Colonic mucosa (tissue), 4 donors: ENCODE results near the gene WFDC13. TPM values are rescaled to one million over a fixed set of nuclear protein-coding genes. Genes with fewer than 3 reads are reported as not detected.
"Not testable (repeated sequence)": the region's sequence is repeated elsewhere in the genome, so short reads cannot be mapped to it uniquely, and the experiment has no call there.

ENCODE experiments used
- DNase-seq: peaks from one replicate; pipeline ENCODE4 v3.0.0-alpha.2; 2020
- H3K27ac ChIP-seq: fragments of 200-600 bp; one replicate; pipeline ENCODE4 v1.8.0; 2021
- H3K27me3 ChIP-seq: fragments of 200-600 bp; one replicate; pipeline ENCODE4 v1.8.0; 2021
- H3K36me3 ChIP-seq: fragments of 200-600 bp; one replicate; pipeline ENCODE4 v1.8.0; 2021
- H3K4me1 ChIP-seq: fragments of 200-600 bp; one replicate; pipeline ENCODE4 v1.8.0; 2021; ENCODE audit warnings: mild to moderate bottlenecking
- H3K4me3 ChIP-seq: fragments of 200-600 bp; one replicate; pipeline ENCODE4 v1.8.0; 2021
- H3K9ac ChIP-seq, 2 donors: one replicate each; pipeline ENCODE4 v1.7.0; 2013; ENCODE audit warnings: control low read depth in 2 of 2, low read depth in 2 of 2, low read length in 2 of 2
- H3K9me3 ChIP-seq: fragments of 200-600 bp; one replicate; pipeline ENCODE4 v1.8.0; 2021
- intact Hi-C: fragments of 100-400 bp; cut with DNase I; formaldehyde crosslinking; loops from one replicate; pipeline ENCODE4 v1.14.1; 2022
- total RNA-seq, 2 donors: library from RNA; stranded (reverse); fragmentation: NEBNext Ultra II Directional in 1 of 2; extraction: Animal tissue kit (Norgen Biotek cat#: 25700) in 1 of 2; gene quantifications; one replicate each; pipeline ENCODE4 v1.2.1, GENCODE V29; 2021
- TF ChIP-seq, protein P1 (sequence below): fragments of 200-600 bp; IDR thresholded peaks from one replicate; pipeline ENCODE4 v1.8.0; 2022; ENCODE audit warnings: antibody characterized with exemption, mild to moderate bottlenecking
- donor health status: healthy.
- donor health status: DM: no; HTN: no; CAD: no.
- donor health status: DM: no; HTN: no; CAD: no.

The WFDC13 gene, protein sequence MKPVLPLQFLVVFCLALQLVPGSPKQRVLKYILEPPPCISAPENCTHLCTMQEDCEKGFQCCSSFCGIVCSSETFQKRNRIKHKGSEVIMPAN
- total RNA-seq: not detected

DNA sequence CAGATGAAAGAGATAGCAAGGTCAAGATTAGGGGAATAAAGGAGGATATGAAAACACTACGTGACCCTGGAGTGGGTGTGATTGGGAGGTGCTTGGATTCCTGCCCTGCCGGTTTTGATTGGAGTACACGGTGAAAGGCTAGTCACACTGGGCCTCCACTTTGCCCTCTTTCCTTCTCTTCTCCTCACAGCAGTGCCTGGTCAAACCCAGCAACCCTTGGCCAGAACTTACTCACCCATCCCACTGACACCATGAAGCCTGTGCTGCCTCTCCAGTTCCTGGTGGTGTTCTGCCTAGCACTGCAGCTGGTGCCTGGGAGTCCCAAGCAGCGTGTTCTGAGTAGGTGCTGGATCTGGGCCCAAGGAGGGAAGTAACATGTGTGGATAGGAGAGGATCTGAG lies at the start of gene WFDC13:
Gene WFDC13 (plus strand): TSS at position 166 of the 400 bp plus-strand sequence. CDS start 86 bp downstream, at position 252.
- H3K36me3 ChIP-seq: no peaks in the 10 kb centered on the region
- no peaks in the 10 kb centered on the region for H3K9me3 ChIP-seq
- no peaks in the 10 kb centered on the region for H3K4me1 ChIP-seq
- TF ChIP-seq, protein P1, sequence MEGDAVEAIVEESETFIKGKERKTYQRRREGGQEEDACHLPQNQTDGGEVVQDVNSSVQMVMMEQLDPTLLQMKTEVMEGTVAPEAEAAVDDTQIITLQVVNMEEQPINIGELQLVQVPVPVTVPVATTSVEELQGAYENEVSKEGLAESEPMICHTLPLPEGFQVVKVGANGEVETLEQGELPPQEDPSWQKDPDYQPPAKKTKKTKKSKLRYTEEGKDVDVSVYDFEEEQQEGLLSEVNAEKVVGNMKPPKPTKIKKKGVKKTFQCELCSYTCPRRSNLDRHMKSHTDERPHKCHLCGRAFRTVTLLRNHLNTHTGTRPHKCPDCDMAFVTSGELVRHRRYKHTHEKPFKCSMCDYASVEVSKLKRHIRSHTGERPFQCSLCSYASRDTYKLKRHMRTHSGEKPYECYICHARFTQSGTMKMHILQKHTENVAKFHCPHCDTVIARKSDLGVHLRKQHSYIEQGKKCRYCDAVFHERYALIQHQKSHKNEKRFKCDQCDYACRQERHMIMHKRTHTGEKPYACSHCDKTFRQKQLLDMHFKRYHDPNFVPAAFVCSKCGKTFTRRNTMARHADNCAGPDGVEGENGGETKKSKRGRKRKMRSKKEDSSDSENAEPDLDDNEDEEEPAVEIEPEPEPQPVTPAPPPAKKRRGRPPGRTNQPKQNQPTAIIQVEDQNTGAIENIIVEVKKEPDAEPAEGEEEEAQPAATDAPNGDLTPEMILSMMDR: no peak
- no peak within 1 kb of the TSS for H3K4me3 ChIP-seq
- intact Hi-C loops: no loop called here
- no peak within 1 kb of the TSS for H3K27ac ChIP-seq
- no peak for DNase-seq
- no peak within 1 kb of the TSS for H3K9ac ChIP-seq
- no peaks in the 10 kb centered on the region for H3K27me3 ChIP-seq

DNA sequence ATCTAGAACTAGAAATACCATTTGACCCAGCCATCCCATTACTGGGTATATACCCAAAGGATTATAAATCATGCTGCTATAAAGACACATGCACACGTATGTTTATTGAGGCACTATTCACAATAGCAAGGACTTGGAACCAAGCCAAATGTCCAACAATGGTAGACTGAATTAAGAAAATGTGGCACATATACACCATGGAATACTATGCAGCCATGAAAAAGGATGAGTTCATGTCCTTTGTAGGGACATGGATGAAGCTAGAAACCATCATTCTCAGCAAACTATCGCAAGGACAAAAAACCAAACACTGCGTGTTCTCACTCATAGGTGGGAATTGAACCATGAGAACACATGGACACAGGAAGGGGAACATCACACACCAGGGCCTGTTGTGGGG lies 44.8 kb upstream of the WFDC13 start:
- H3K9me3 ChIP-seq, H3K27me3 ChIP-seq, DNase-seq, H3K4me1 ChIP-seq, H3K36me3 ChIP-seq, H3K4me3 ChIP-seq, intact Hi-C loops, H3K9ac ChIP-seq, H3K27ac ChIP-seq: not testable (repeated sequence)

DNA sequence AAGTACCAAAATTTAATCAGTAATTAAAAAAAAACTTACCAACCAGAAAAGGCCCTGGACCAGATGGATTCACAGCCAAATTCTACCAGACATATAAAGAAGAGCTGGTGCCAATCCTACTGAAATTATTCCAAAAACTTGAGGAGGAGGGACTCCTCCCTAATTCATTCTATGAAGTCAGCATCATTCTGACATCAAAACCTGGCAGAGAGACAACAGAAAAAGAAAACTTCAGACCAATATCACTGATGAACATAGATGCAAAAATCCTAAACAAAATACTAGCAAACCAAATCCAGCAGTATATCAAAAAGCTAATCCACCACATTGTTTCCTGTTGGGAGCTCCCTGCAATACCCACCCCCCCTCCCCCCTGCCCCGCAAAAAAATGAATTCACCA lies 31.7 kb upstream of the WFDC13 start, which contains the start of gene WFDC11:
Gene WFDC11 (minus strand): TSS at position 101 of the 400 bp plus-strand sequence. CDS start 19,639 bp downstream, outside the sequence.
- no peak within 1 kb of the TSS for H3K27ac ChIP-seq
- no peaks in the 10 kb centered on the region for H3K4me1 ChIP-seq
- no peaks in the 10 kb centered on the region for H3K36me3 ChIP-seq
- H3K4me3 ChIP-seq: no peak within 1 kb of the TSS
- intact Hi-C loops: no loop called here
- H3K27me3 ChIP-seq: no peaks in the 10 kb centered on the region
- no peaks in the 10 kb centered on the region for H3K9me3 ChIP-seq
- no peak for DNase-seq
- H3K9ac ChIP-seq: no peak within 1 kb of the TSS
- TF ChIP-seq, protein P1: no peak

DNA sequence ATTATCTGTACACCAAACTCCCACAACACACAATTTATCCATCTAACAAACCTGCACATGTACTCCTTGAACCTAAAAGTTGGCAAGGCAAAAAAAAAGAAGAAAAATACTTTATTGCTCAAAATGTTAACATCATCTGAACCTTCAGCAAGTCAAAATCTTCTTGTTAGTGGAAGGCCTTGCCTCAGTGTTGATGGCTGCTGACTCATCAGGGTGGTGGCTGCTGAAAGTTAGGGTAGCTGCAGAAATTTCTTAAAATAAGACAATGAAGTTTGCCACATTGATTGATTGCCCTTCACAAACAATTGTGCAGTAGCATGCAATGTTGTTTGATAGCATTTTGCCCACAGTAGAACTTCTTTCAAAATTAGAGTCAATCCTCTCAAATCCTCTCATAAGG lies 29.1 kb upstream of the WFDC13 start:
- H3K4me1 ChIP-seq: no peaks in the 10 kb centered on the region
- no peaks in the 10 kb centered on the region for H3K9me3 ChIP-seq
- no peaks in the 10 kb centered on the region for H3K27me3 ChIP-seq
- no peak overlapping the region for H3K27ac ChIP-seq
- intact Hi-C loops: no loop called here
- no peak for DNase-seq
- no peaks in the 10 kb centered on the region for H3K36me3 ChIP-seq
- no peak overlapping the region for H3K4me3 ChIP-seq
- no peak overlapping the region for H3K9ac ChIP-seq
- TF ChIP-seq, protein P1: no peak

DNA sequence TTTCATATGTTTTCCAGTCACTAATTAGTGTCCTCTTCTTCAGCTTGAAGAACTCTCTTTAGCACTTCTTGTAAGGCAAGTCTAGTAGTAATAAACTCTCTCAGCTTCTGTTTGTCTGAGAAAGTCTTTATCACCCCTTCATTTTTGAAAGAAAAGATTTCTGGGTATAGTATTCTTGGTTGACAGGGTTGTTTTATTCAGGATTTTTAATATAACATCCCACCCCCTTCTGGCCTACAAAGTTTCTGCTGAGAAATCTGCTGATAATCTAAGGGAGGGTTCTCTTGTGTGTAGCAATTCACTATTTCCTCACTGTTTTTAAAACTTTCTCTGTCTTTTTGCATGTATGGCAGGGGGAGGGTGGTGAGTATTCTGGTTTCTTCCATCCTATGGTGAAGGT lies 22.2 kb upstream of the WFDC13 start:
- no peaks in the 10 kb centered on the region for H3K9me3 ChIP-seq
- H3K4me1 ChIP-seq: no peaks in the 10 kb centered on the region
- H3K4me3 ChIP-seq: no peak overlapping the region
- DNase-seq: no peak
- TF ChIP-seq, protein P1: no peak
- H3K9ac ChIP-seq: no peak overlapping the region
- intact Hi-C loops: no loop called here
- H3K27me3 ChIP-seq: no peaks in the 10 kb centered on the region
- no peaks in the 10 kb centered on the region for H3K36me3 ChIP-seq
- H3K27ac ChIP-seq: no peak overlapping the region

DNA sequence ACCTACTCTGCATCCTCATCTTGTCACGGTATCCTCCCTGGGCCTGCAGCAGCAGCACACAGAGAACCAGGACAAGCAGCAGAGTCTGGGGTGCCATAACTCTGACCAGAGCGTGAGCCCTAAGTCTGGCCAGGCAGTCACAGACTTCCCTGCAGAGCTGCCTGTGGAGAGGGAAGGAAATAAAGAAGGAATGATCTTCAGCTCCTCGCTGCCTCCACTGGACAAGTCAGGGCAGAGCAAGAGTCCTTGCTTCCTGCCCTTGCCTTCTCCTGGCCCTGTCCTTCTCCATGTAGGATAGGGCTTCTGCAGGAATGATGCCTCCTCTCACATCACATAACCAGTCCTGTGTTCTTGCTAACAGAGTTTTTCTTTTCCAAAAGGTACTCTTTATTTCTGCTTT lies 15.9 kb upstream of the WFDC13 start:
- no peak overlapping the region for H3K27ac ChIP-seq
- no peak overlapping the region for H3K4me3 ChIP-seq
- DNase-seq: no peak
- TF ChIP-seq, protein P1: no peak
- H3K36me3 ChIP-seq: no peaks in the 10 kb centered on the region
- no peaks in the 10 kb centered on the region for H3K4me1 ChIP-seq
- no peaks in the 10 kb centered on the region for H3K9me3 ChIP-seq
- intact Hi-C loops: no loop called here
- H3K27me3 ChIP-seq: no peaks in the 10 kb centered on the region
- no peak overlapping the region for H3K9ac ChIP-seq

DNA sequence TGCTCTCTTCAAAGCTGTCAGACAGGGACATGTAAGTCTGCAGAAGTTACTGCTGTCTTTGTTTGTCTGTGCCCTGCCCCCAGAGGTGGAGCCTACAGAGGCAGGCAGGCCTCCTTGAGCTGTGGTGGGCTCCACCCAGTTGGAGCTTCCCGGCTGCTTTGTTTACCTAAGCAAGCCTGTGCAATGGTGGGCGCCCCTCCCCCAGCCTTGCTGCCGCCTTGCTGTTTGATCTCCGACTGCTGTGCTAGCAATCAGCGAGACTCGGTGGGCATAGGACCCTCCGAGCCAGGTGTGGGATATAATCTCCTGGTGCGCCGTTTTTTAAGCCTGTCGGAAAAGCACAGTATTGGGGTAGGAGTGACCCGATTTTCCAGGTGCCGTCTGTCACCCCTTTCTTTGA lies 8.5 kb upstream of the WFDC13 start:
- DNase-seq, H3K4me3 ChIP-seq, H3K27me3 ChIP-seq, H3K9me3 ChIP-seq, H3K4me1 ChIP-seq, H3K27ac ChIP-seq, intact Hi-C loops, H3K9ac ChIP-seq, H3K36me3 ChIP-seq: not testable (repeated sequence)
